ENCODE results near the gene PEMT.

Gene PEMT

DNA sequence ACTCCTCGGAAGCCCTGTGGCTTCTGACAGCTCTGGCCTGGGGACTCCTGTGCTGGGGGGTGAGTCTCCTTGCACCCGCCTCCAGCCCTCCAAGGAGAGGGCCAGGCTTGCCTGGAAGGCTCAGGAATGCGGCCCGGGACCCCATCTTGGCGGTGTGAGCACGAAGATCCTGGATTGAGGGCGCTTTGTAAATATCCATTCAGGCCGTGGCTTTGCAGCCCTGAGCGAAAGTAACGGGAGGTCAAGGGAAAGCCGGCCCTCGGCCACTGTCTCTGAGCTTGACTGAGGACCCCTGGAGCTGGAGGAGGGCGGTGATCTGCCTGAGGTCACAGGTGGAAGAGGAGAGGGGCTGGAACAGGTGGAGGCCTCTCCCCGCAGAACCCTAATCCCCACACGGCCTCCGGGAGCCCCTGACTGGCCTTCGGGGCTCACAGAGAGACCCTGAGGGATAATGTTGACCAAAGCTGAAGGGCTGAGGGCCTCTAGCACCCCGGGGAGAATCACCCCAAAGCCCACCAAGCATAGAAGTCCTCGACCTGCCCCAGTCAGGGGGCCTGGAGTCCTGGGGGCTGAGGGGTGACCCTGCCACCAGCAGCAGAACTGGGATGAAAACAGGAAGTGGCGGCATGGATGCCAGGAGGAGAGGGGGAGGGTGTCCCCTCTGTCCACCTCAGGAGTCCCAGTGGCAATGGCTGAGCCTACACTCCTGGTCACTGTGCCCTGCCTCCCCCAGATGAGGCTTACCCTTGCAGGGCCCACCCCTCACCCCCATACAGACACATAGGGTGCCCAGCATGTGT lies 87.0 kb downstream of the PEMT start:
- Histone ChIP-seq H3K27ac (no peak overlapping the region), H3K4me3 (ENCODE audit: low read depth, low read length) (no peak overlapping the region), H3K27me3 (replicated peaks) (no peaks in the 10 kb centered on the region), H3K36me3 (replicated peaks) (no peaks in the 10 kb centered on the region)
- DNase-seq: no peak
- TF ChIP-seq CTCF (IDR thresholded peaks at IDR 0.05; ENCODE audit: low read depth, low read length, missing control alignments): no peak
- in situ Hi-C loops (cut with HindIII; ENCODE audit: low pct_ligation_motif_present, low sequenced_read_pairs): no loop called here

- no peaks in the 10 kb centered on the region for H3K36me3 ChIP-seq (replicated peaks)
- H3K27me3 ChIP-seq (replicated peaks): no peaks in the 10 kb centered on the region
- no peak for DNase-seq
- in situ Hi-C loops (cut with HindIII; ENCODE audit: low pct_ligation_motif_present, low sequenced_read_pairs): no loop called here
- no peak overlapping the region for H3K27ac ChIP-seq
- TF ChIP-seq CTCF (IDR thresholded peaks at IDR 0.05; ENCODE audit: low read depth, low read length, missing control alignments): no peak
- H3K4me3 ChIP-seq (ENCODE audit: low read depth, low read length): no peak overlapping the region
Observed at GRCh38 chr17:17503566-17504130, 87.9 kb downstream of the PEMT start.

- no peaks in the 10 kb centered on the region for H3K27me3 ChIP-seq (replicated peaks)
- in situ Hi-C loops (cut with HindIII; ENCODE audit: low pct_ligation_motif_present, low sequenced_read_pairs): no loop called here
- DNase-seq: no peak
- H3K36me3 ChIP-seq (replicated peaks): no peaks in the 10 kb centered on the region
- no peak for TF ChIP-seq CTCF (IDR thresholded peaks at IDR 0.05; ENCODE audit: low read depth, low read length, missing control alignments)
- no peak overlapping the region for H3K4me3 ChIP-seq (ENCODE audit: low read depth, low read length)
- no peak overlapping the region for H3K27ac ChIP-seq
Observed at GRCh38 chr17:17502741-17503565, 88.6 kb downstream of the PEMT start.

- TF ChIP-seq CTCF (IDR thresholded peaks at IDR 0.05; ENCODE audit: low read depth, low read length, missing control alignments): peak; percentile 61
- no peaks in the 10 kb centered on the region for H3K27me3 ChIP-seq (replicated peaks)
- no peak overlapping the region for H3K27ac ChIP-seq
- DNase-seq: no peak
- in situ Hi-C loops (cut with HindIII; ENCODE audit: low pct_ligation_motif_present, low sequenced_read_pairs): no loop called here
- H3K4me3 ChIP-seq (ENCODE audit: low read depth, low read length): no peak overlapping the region
- H3K36me3 ChIP-seq (replicated peaks): no peaks in the 10 kb centered on the region
Observed at GRCh38 chr17:17500999-17501605, 90.4 kb downstream of the PEMT start.

DNA sequence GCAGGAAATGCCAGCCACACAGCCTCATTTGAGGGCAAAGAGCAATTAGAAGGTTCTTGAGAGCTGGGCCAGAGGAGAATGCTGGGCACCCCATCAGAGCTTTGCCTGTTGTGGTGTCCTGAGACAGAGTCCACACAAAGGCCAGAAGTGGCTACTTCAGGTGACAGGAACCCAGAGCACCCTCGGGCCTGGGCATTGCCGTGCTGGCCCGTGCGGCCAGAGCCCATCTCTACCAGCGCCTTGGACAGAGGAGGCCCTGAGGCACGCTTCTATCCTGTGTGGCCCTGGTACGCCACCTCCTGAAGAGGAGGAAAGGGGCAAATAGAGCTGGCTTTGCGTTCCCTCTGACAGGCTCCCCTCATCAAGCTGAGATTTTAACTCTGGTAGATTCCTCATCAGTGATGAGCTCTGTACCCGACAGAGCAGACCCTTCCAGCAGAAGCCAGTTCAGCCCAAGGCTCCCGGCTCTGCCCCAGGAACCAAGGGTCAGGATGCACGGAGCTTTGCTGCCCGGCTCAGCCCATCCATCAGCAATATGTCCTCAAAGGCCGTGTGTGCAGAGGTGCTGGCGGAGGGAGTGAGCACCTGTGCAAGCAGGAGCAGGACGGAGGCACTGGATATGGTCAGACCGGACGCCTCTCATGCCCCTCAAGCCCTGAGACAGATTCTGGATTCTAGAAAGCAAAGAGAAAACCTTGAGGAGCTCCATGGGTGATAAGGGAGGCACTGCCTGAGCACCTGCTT lies 91.9 kb downstream of the PEMT start:
- H3K27me3 ChIP-seq (replicated peaks): no peaks in the 10 kb centered on the region
- H3K36me3 ChIP-seq (replicated peaks): no peaks in the 10 kb centered on the region
- H3K27ac ChIP-seq: no peak overlapping the region
- H3K4me3 ChIP-seq (ENCODE audit: low read depth, low read length): no peak overlapping the region
- in situ Hi-C loops (cut with HindIII; ENCODE audit: low pct_ligation_motif_present, low sequenced_read_pairs): no loop called here
- no peak for TF ChIP-seq CTCF (IDR thresholded peaks at IDR 0.05; ENCODE audit: low read depth, low read length, missing control alignments)
- DNase-seq: no peak
